Neural cell (in vitro differentiated cells): ENCODE data around the gene PIGQ. TPM values are rescaled to one million over a fixed set of nuclear protein-coding genes. Genes with fewer than 3 reads are reported as not detected.

Experiments used
- H2AFZ ChIP-seq: fragments of 200-600, 300-800 bp; sonication (generic), shearing (Covaris generic); 2 replicates; pipeline ENCODE4 v1.6.0; 2014; ENCODE audit warnings: low read depth, mild to moderate bottlenecking, antibody characterized with exemption, low read length, moderate library complexity
- H3F3A ChIP-seq: fragments of 200-600 bp; shearing (Covaris generic); 2 replicates; pipeline ENCODE4 v1.6.1; 2016; ENCODE audit warnings: mild to moderate bottlenecking, moderate library complexity, mixed read lengths, antibody characterized with exemption, low read length; ENCODE audit not compliant: insufficient read depth, poor library complexity, severe bottlenecking
- H3K27ac ChIP-seq: fragments of 200-600, 300-800 bp; sonication (generic), shearing (Covaris generic); 2 replicates; pipeline ENCODE4 v1.5.1; 2014; ENCODE audit warnings: mild to moderate bottlenecking, low read length, moderate library complexity
- H3K27me3 ChIP-seq: fragments of 300-800, 200-600 bp; sonication (generic), shearing (Covaris generic); 2 replicates; pipeline ENCODE4 v1.6.0; 2014; ENCODE audit warnings: mild to moderate bottlenecking, low read depth, low read length, moderate library complexity; ENCODE audit not compliant: insufficient read depth
- H3K36me3 ChIP-seq: fragments of 300-800, 200-600 bp; sonication (generic), shearing (Covaris generic); 2 replicates; pipeline ENCODE4 v1.5.1; 2014; ENCODE audit warnings: mild to moderate bottlenecking, antibody characterized with exemption, low read length, moderate library complexity; ENCODE audit not compliant: insufficient read depth
- H3K4me2 ChIP-seq: fragments of 300-800, 200-600 bp; sonication (generic), shearing (Covaris generic); 2 replicates; pipeline ENCODE4 v1.6.0; 2014; ENCODE audit warnings: mild to moderate bottlenecking, low read length
- H3K4me3 ChIP-seq: fragments of 300-800, 200-600 bp; sonication (generic), shearing (Covaris generic); 2 replicates; pipeline ENCODE4 v1.5.1; 2014; ENCODE audit warnings: mild to moderate bottlenecking, low read length, moderate library complexity
- H3K79me2 ChIP-seq: fragments of 200-600 bp; shearing (Covaris generic); replicated peaks from 2 replicates; pipeline ENCODE4 v1.6.0; 2014; ENCODE audit warnings: mild to moderate bottlenecking, low read length, moderate library complexity; ENCODE audit not compliant: insufficient read depth
- H3K9ac ChIP-seq: fragments of 300-800, 200-600 bp; sonication (generic), shearing (Covaris generic); 2 replicates; pipeline ENCODE4 v1.6.1; 2016; ENCODE audit warnings: mild to moderate bottlenecking, low read length, mixed read lengths
- H3K9me2 ChIP-seq: fragments of 200-600 bp; shearing (Covaris generic); 2 replicates; pipeline ENCODE4 v1.6.1; 2016; ENCODE audit warnings: mild to moderate bottlenecking, low read length, mixed read lengths; ENCODE audit not compliant: insufficient read depth
- H3K9me3 ChIP-seq: fragments of 200-600, 300-800 bp; sonication (generic), shearing (Covaris generic); 2 replicates; pipeline ENCODE4 v1.6.1; 2016; ENCODE audit warnings: mild to moderate bottlenecking, mixed run types, low read length, moderate library complexity, mixed read lengths
- H4K20me1 ChIP-seq: fragments of 200-600 bp; shearing (Covaris generic); 2 replicates; pipeline ENCODE4 v1.6.1; 2016; ENCODE audit warnings: mild to moderate bottlenecking, mixed run types; ENCODE audit not compliant: insufficient read depth
- EP300 ChIP-seq: fragments of 450-650 bp; conservative IDR thresholded peaks from 2 replicates; pipeline ENCODE4 v1.6.1; 2014; ENCODE audit warnings: antibody characterized with exemption, mild to moderate bottlenecking, moderate library complexity; ENCODE audit not compliant: poor library complexity, severe bottlenecking
- EZH2 ChIP-seq: fragments of 200-600, 300-800 bp; shearing (Covaris generic), sonication (generic); IDR thresholded peaks from 2 replicates; pipeline ENCODE4 v1.6.1; 2014; ENCODE audit warnings: antibody characterized with exemption, low read length, borderline replicate concordance, mild to moderate bottlenecking; ENCODE audit not compliant: insufficient read depth, poor library complexity, severe bottlenecking
- MXI1 ChIP-seq: fragments of 450-650 bp; conservative IDR thresholded peaks from 2 replicates; pipeline ENCODE4 v1.6.1; 2014; ENCODE audit warnings: antibody characterized with exemption, mild to moderate bottlenecking; ENCODE audit not compliant: poor library complexity, severe bottlenecking
- POLR2AphosphoS5 ChIP-seq: IDR thresholded peaks from 2 replicates; pipeline ENCODE4 v1.6.1; 2012
- RAD21 ChIP-seq: fragments of 450-650 bp; conservative IDR thresholded peaks from 2 replicates; pipeline ENCODE4 v1.6.1; 2014; ENCODE audit warnings: antibody characterized with exemption, mild to moderate bottlenecking, moderate library complexity
- SMC3 ChIP-seq: fragments of 450-650 bp; conservative IDR thresholded peaks from 2 replicates; pipeline ENCODE4 v1.6.1; 2014; ENCODE audit warnings: antibody characterized with exemption, mild to moderate bottlenecking, moderate library complexity; ENCODE audit not compliant: poor library complexity
- TAF1 ChIP-seq: IDR thresholded peaks from 2 replicates; pipeline ENCODE4 v1.6.1; 2012; ENCODE audit warnings: low read depth
- polyA plus RNA-seq: library from polyadenylated mRNA; depleted of rRNA; stranded (reverse); fragments of >200 nt; gene quantifications from 2 replicates; pipeline ENCODE4 v1.2.3, GENCODE V29; 2014
- TF ChIP-seq, protein P1 (sequence below): IDR thresholded peaks from 2 replicates; pipeline ENCODE4 v1.6.1; 2012; ENCODE audit warnings: borderline replicate concordance
- TF ChIP-seq, protein P2 (sequence below): fragments of 450-650 bp; IDR thresholded peaks from 2 replicates; pipeline ENCODE4 v1.5.1; 2014; ENCODE audit warnings: antibody characterized with exemption, mild to moderate bottlenecking, moderate library complexity; ENCODE audit not compliant: poor library complexity, severe bottlenecking

The PIGQ gene
- polyA plus RNA-seq, 1 donor from 2014 or later, result 69.2 TPM

DNA sequence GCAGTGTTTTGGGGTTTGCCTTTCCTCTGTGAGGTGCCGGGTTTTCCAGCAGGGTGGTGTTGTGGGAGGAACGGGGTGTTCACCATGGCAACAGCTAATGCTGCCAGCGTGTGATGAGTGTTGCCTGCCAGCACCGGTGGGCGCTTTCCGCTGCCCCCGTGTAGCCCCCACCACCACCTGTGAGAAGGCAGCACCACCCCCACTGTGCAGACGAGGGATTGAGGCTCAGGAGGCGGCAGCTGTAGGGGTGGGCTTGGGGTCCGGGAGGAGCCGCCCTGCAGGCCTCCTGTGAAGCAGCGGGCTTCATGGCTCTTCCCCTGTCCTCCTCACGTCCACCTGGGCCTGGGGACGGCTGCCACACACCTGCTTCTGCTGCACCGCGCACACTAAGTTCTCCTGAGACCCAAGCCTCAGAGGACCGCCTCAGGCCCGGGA is 25.3 kb downstream of the PIGQ start:
- no peaks in the 10 kb centered on the region for H3K9me3 ChIP-seq
- no peak overlapping the region for H3K4me3 ChIP-seq
- H3K27ac ChIP-seq, result no peak overlapping the region
- no peaks in the 10 kb centered on the region for H3K27me3 ChIP-seq
- no peak overlapping the region for H3K4me2 ChIP-seq
- H3F3A ChIP-seq, result no peaks in the 10 kb centered on the region
- TF ChIP-seq POLR2AphosphoS5 (no peak), RAD21 (no peak), MXI1 (no peak), TAF1 (no peak), EP300 (no peak), SMC3 (no peak), EZH2 (no peak)
- TF ChIP-seq, protein P1, sequence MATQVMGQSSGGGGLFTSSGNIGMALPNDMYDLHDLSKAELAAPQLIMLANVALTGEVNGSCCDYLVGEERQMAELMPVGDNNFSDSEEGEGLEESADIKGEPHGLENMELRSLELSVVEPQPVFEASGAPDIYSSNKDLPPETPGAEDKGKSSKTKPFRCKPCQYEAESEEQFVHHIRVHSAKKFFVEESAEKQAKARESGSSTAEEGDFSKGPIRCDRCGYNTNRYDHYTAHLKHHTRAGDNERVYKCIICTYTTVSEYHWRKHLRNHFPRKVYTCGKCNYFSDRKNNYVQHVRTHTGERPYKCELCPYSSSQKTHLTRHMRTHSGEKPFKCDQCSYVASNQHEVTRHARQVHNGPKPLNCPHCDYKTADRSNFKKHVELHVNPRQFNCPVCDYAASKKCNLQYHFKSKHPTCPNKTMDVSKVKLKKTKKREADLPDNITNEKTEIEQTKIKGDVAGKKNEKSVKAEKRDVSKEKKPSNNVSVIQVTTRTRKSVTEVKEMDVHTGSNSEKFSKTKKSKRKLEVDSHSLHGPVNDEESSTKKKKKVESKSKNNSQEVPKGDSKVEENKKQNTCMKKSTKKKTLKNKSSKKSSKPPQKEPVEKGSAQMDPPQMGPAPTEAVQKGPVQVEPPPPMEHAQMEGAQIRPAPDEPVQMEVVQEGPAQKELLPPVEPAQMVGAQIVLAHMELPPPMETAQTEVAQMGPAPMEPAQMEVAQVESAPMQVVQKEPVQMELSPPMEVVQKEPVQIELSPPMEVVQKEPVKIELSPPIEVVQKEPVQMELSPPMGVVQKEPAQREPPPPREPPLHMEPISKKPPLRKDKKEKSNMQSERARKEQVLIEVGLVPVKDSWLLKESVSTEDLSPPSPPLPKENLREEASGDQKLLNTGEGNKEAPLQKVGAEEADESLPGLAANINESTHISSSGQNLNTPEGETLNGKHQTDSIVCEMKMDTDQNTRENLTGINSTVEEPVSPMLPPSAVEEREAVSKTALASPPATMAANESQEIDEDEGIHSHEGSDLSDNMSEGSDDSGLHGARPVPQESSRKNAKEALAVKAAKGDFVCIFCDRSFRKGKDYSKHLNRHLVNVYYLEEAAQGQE, result no peak
- TF ChIP-seq, protein P2, sequence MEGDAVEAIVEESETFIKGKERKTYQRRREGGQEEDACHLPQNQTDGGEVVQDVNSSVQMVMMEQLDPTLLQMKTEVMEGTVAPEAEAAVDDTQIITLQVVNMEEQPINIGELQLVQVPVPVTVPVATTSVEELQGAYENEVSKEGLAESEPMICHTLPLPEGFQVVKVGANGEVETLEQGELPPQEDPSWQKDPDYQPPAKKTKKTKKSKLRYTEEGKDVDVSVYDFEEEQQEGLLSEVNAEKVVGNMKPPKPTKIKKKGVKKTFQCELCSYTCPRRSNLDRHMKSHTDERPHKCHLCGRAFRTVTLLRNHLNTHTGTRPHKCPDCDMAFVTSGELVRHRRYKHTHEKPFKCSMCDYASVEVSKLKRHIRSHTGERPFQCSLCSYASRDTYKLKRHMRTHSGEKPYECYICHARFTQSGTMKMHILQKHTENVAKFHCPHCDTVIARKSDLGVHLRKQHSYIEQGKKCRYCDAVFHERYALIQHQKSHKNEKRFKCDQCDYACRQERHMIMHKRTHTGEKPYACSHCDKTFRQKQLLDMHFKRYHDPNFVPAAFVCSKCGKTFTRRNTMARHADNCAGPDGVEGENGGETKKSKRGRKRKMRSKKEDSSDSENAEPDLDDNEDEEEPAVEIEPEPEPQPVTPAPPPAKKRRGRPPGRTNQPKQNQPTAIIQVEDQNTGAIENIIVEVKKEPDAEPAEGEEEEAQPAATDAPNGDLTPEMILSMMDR, result no peak
- no peaks in the 10 kb centered on the region for H3K9me2 ChIP-seq
- peaks cover 4% of the 10 kb centered on the region for H4K20me1 ChIP-seq
- peaks cover 7% of the 10 kb centered on the region for H3K36me3 ChIP-seq
- H3K9ac ChIP-seq, result no peak overlapping the region
- H2AFZ ChIP-seq, result no peak overlapping the region
- peaks cover 29% of the 10 kb centered on the region for H3K79me2 ChIP-seq

DNA sequence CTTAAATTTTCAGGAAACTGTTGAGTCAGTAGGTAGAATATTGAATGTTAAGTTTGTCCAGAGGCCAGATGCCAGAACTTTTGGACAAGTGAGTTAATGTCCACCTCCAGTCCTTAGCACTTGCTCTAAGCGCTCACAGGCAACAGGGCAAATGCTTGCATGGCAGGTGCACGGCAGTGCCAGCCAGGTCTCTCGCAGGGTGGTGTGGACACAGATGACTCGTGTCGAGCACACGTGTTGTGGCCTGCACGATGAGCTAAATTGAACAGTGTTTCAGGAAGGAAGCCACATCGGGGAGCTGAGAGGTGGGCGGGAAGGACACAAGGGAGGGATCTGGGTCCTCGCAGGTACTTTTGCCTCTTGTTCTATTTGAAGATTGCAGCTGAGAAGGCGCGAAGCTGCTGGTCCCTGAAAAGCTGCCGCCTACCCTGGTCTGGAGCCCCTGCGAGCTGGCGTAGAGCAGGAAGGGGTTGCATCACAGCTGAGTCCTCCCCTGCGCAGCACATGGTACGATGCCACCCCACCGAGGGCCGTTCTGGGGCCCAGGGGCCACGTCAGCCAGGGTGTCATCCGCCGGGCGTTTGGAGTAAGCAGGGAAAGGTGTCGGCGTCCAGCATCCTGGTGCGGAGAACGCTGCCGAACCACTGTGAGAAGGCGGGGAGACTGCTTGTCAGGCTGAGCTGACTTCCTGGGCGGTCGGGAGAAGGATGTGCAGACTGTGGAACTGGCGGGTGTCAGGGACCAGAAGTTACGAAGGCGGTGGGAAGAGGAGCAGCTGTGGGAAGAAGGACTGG is 26.4 kb downstream of the PIGQ start:
- H2AFZ ChIP-seq, result no peak overlapping the region
- H3K27ac ChIP-seq, result no peak overlapping the region
- TF ChIP-seq EZH2, result no peak
- no peak for TF ChIP-seq POLR2AphosphoS5
- no peak for TF ChIP-seq TAF1
- no peak for TF ChIP-seq MXI1
- no peak for TF ChIP-seq SMC3
- TF ChIP-seq, protein P1, result no peak
- TF ChIP-seq, protein P2, result no peak
- TF ChIP-seq RAD21, result no peak
- no peak for TF ChIP-seq EP300
- H3K9me2 ChIP-seq, result no peaks in the 10 kb centered on the region
- H4K20me1 ChIP-seq, result peaks cover 4% of the 10 kb centered on the region
- H3K4me2 ChIP-seq, result no peak overlapping the region
- no peaks in the 10 kb centered on the region for H3K9me3 ChIP-seq
- peaks cover 20% of the 10 kb centered on the region for H3K79me2 ChIP-seq
- H3K27me3 ChIP-seq, result no peaks in the 10 kb centered on the region
- no peaks in the 10 kb centered on the region for H3F3A ChIP-seq
- peaks cover 7% of the 10 kb centered on the region for H3K36me3 ChIP-seq
- no peak overlapping the region for H3K4me3 ChIP-seq
- no peak overlapping the region for H3K9ac ChIP-seq
